HEK293 (cell line): ENCODE measurements around the gene MYO1F.

Source experiments
- CTCF ChIA-PET: fragments of 350-600 bp; formaldehyde crosslinking; extraction: SDS; loops from one replicate; lab custom pipeline; 2021; ENCODE audit warnings: antibody characterized with exemption; lab: Yijun Ruan, JAX
- POLR2A ChIA-PET: fragments of 300-600 bp; formaldehyde crosslinking; extraction: SDS; loops from one replicate; lab custom pipeline; 2020; ENCODE audit warnings: antibody characterized with exemption, inconsistent platforms; lab: Yijun Ruan, JAX
- H3K27ac ChIP-seq: fragments of 200-500 bp; sonication (Bioruptor generic); 2 replicates; pipeline ENCODE4 v1.5.1; 2014; ENCODE audit warnings: low read depth, low read length, control low read depth, inconsistent platforms; ENCODE audit errors: extremely low read depth
- H3K36me3 ChIP-seq, 2 experiments: fragments of 200-500 bp in 1 of 2; sonication (Bioruptor generic) in 1 of 2; 1 replicate in 1 of 2; 2 replicates in 1 of 2; pipeline ENCODE4 v1.5.1; 2014 to 2017; ENCODE audit warnings: inconsistent platforms in 2 of 2, low read length in 2 of 2; ENCODE audit not compliant: control insufficient read depth in 2 of 2, insufficient read depth in 1 of 2
- H3K4me1 ChIP-seq: fragments of 200-500 bp; sonication (Bioruptor generic); 2 replicates; pipeline ENCODE4 v1.5.1; 2014; ENCODE audit warnings: mild to moderate bottlenecking, low read length, inconsistent platforms; ENCODE audit not compliant: control insufficient read depth, insufficient read depth
- H3K4me3 ChIP-seq: 2 replicates; pipeline ENCODE4 v1.5.1; 2011; ENCODE audit warnings: low read depth, mild to moderate bottlenecking, control low read depth, low read length, moderate library complexity
- H3K9me3 ChIP-seq: fragments of 200-500 bp; sonication (Bioruptor generic); 2 replicates; pipeline ENCODE4 v1.5.1; 2014; ENCODE audit warnings: low read depth, low read length, inconsistent platforms; ENCODE audit not compliant: control insufficient read depth, insufficient read depth
- EGR2 ChIP-seq: fragments of 450-650 bp; formaldehyde crosslinking; IDR thresholded peaks from 2 replicates; pipeline ENCODE4 v1.5.1; 2016; ENCODE audit warnings: low read depth, missing biosample characterization, missing genetic modification characterization
- HOXA7 ChIP-seq: sonication (generic); formaldehyde crosslinking; IDR thresholded peaks from 2 replicates; pipeline ENCODE4 v1.8.1; 2022; ENCODE audit warnings: missing genetic modification reagents, borderline replicate concordance
- MEIS1 ChIP-seq: sonication (generic); formaldehyde crosslinking; IDR thresholded peaks from 2 replicates; pipeline ENCODE4 v1.8.1; 2022; ENCODE audit warnings: missing genetic modification reagents, mild to moderate bottlenecking, borderline replicate concordance
- PRDM10 ChIP-seq: fragments of 450-650 bp; formaldehyde crosslinking; IDR thresholded peaks from 2 replicates; pipeline ENCODE4 v1.5.1; 2016; ENCODE audit warnings: missing biosample characterization, missing genetic modification characterization
- PRDM2 ChIP-seq: fragments of 450-650 bp; formaldehyde crosslinking; IDR thresholded peaks from 2 replicates; pipeline ENCODE4 v1.5.1; 2016; ENCODE audit warnings: missing biosample characterization, missing genetic modification characterization, borderline replicate concordance
- ZBTB11 ChIP-seq: fragments of 450-650 bp; formaldehyde crosslinking; conservative IDR thresholded peaks from 2 replicates; pipeline ENCODE4 v1.5.1; 2016; ENCODE audit warnings: low read depth, missing biosample characterization, missing genetic modification characterization
- ZBTB20 ChIP-seq: fragments of 450-650 bp; formaldehyde crosslinking; IDR thresholded peaks from 2 replicates; pipeline ENCODE4 v1.5.1; 2016; ENCODE audit warnings: missing biosample characterization, missing genetic modification characterization
- ZBTB26 ChIP-seq: fragments of 450-650 bp; formaldehyde crosslinking; optimal IDR thresholded peaks from 2 replicates; pipeline ENCODE3; 2016; ENCODE audit warnings: missing biosample characterization, mild to moderate bottlenecking, missing genetic modification characterization
- ZNF202 ChIP-seq: fragments of 450-650 bp; formaldehyde crosslinking; IDR thresholded peaks from 2 replicates; pipeline ENCODE4 v1.5.1; 2016; ENCODE audit warnings: missing biosample characterization, missing genetic modification characterization, borderline replicate concordance
- ZNF350 ChIP-seq: fragments of 450-650 bp; formaldehyde crosslinking; IDR thresholded peaks from 2 replicates; pipeline ENCODE4 v1.5.0; 2017; ENCODE audit warnings: missing biosample characterization, mild to moderate bottlenecking, missing genetic modification characterization
- ZNF398 ChIP-seq: fragments of 450-650 bp; formaldehyde crosslinking; IDR thresholded peaks from 2 replicates; pipeline ENCODE4 v1.5.1; 2017; ENCODE audit warnings: missing biosample characterization, missing genetic modification characterization
- ZNF423 ChIP-seq: fragments of 450-650 bp; formaldehyde crosslinking; IDR thresholded peaks from 2 replicates; pipeline ENCODE4 v1.5.1; 2016; ENCODE audit warnings: missing biosample characterization, missing genetic modification characterization
- ZNF501 ChIP-seq: fragments of 450-650 bp; formaldehyde crosslinking; IDR thresholded peaks from 2 replicates; pipeline ENCODE4 v1.5.1; 2016; ENCODE audit warnings: missing biosample characterization, missing genetic modification characterization
- ZNF544 ChIP-seq: fragments of 450-650 bp; formaldehyde crosslinking; IDR thresholded peaks from 2 replicates; pipeline ENCODE4 v1.5.0; 2017; ENCODE audit warnings: missing biosample characterization, missing genetic modification characterization
- ZNF624 ChIP-seq: fragments of 450-650 bp; formaldehyde crosslinking; IDR thresholded peaks from 2 replicates; pipeline ENCODE4 v1.5.1; 2017; ENCODE audit warnings: missing biosample characterization, missing genetic modification characterization
- ZNF645 ChIP-seq: fragments of 450-650 bp; formaldehyde crosslinking; IDR thresholded peaks from 2 replicates; pipeline ENCODE4; 2016; ENCODE audit warnings: missing biosample characterization, missing genetic modification characterization
- ZNF692 ChIP-seq: fragments of 450-650 bp; formaldehyde crosslinking; IDR thresholded peaks from 2 replicates; pipeline ENCODE4 v1.5.1; 2016; ENCODE audit warnings: missing biosample characterization, missing genetic modification characterization
- ZNF785 ChIP-seq: fragments of 450-650 bp; formaldehyde crosslinking; IDR thresholded peaks from 2 replicates; pipeline ENCODE4 v1.5.1; 2016; ENCODE audit warnings: missing biosample characterization, missing genetic modification characterization

Gene MYO1F

GRCh38 chr19:8536282-8536681, 41.0 kb downstream of the MYO1F start (continued):
- TF ChIP-seq PRDM2 (tag by site-specific recombination) (no peak), ZBTB20 (no peak), ZBTB11 (no peak), ZNF423 (tag by site-specific recombination) (no peak), ZNF544 (tag by site-specific recombination) (no peak), PRDM10 (tag by site-specific recombination) (no peak), ZBTB26 (tag by site-specific recombination) (no peak), ZNF350 (tag by site-specific recombination) (no peak)
- TF ChIP-seq, all 188 proteins: peak for 0

- no peaks in the 10 kb centered on the region for H3K4me1 ChIP-seq
- CTCF ChIA-PET, result interaction anchor here (0.7 kb wide), 1 partner anchor 263 kb away, joined by 3 read pairs; no protein-coding TSS in a partner anchor
Observed at GRCh38 chr19:8532225-8532624, 45.0 kb downstream of the MYO1F start.

More at GRCh38 chr19:8532225-8532624, 45.0 kb downstream of the MYO1F start:
- Histone ChIP-seq H3K27ac (no peak overlapping the region), H3K36me3 (no peaks in the 10 kb centered on the region), H3K4me3 (no peak overlapping the region), H3K9me3 (no peaks in the 10 kb centered on the region)
- POLR2A ChIA-PET, result no interaction called here
- TF ChIP-seq ZNF398 (tag by site-specific recombination) (no peak), ZNF785 (tag by site-specific recombination) (no peak), MEIS1 (CRISPR knock-in tag) (no peak), ZNF501 (no peak), HOXA7 (no peak), EGR2 (tag by site-specific recombination) (no peak), ZNF202 (no peak), ZNF645 (tag by site-specific recombination) (no peak), ZNF692 (tag by site-specific recombination) (no peak), ZNF624 (no peak)
- TF ChIP-seq, all 188 proteins: peak for 0
